HepG2 (cell line): ENCODE results near the gene MAPK11. TPM values are rescaled to one million over a fixed set of nuclear protein-coding genes. Genes with fewer than 3 reads are reported as not detected.

Source experiments
- ATAC-seq: fragments of 200-7000 bp; cut with Tn5 transposase; 3 replicates; pipeline ENCODE4 v1.9.1; 2020; ENCODE audit warnings: mild to moderate bottlenecking, moderate library complexity
- BruUV-seq: library from RNA; stranded (reverse); fragments of 400-500 nt; replicated peaks from 2 replicates; lab custom pipeline; 2021; lab: Mats Ljungman, UMichigan
- CTCF ChIA-PET: fragments of 300-600 bp; formaldehyde crosslinking; extraction: SDS; loops from one replicate; lab custom pipeline; 2021; ENCODE audit warnings: low total read pairs, inconsistent platforms, low intra/inter-chr PET ratio; lab: Yijun Ruan, JAX
- POLR2A ChIA-PET: fragments of 350-600 bp; sonication (Branson Sonifier 250); formaldehyde crosslinking; loops from one replicate; lab custom pipeline; 2020; ENCODE audit warnings: antibody characterized with exemption, inconsistent platforms; lab: Yijun Ruan, JAX
- DNase-seq: peaks from one replicate; pipeline ENCODE4 v3.0.0-alpha.2; 2015; ENCODE audit warnings: low spot score
- FAIRE-seq: peaks from 3 replicates; lab custom pipeline; 2011; peaks lifted over from hg19 to GRCh38; lab: Jason Lieb, UNC
- H2AFZ ChIP-seq: one replicate; pipeline ENCODE4 v1.6.1; 2011; ENCODE audit warnings: low read length, inconsistent platforms
- H3K27ac ChIP-seq: fragments of 300-600 bp; 3 replicates; pipeline ENCODE4 v1.8.0; 2011; ENCODE audit warnings: mixed run types, mild to moderate bottlenecking, mixed read lengths, low read length, inconsistent platforms; ENCODE audit not compliant: insufficient read depth; ENCODE audit errors: extremely low read length
- H3K27me3 ChIP-seq, 2 experiments: fragments of 200-600 bp in 1 of 2; 2 replicates in 1 of 2; 3 replicates in 1 of 2; pipeline versions ENCODE4 v1.6.0 to v1.8.0; 2011; ENCODE audit warnings: low read length in 2 of 2, mild to moderate bottlenecking in 2 of 2, moderate library complexity in 2 of 2, inconsistent platforms in 1 of 2; ENCODE audit not compliant: insufficient read depth in 2 of 2, control insufficient read depth in 1 of 2
- H3K36me3 ChIP-seq, 2 experiments: fragments of 200-600 bp in 1 of 2; replicated peaks in 1 of 2; 2 replicates in 1 of 2; 3 replicates in 1 of 2; pipeline versions ENCODE4 v1.5.1 to v1.8.0; 2011; ENCODE audit warnings: low read length in 2 of 2, inconsistent platforms in 1 of 2; ENCODE audit not compliant: insufficient read depth in 2 of 2, control insufficient read depth in 1 of 2
- H3K4me1 ChIP-seq: 2 replicates; pipeline ENCODE4 v1.5.1; 2012; ENCODE audit warnings: low read length, inconsistent platforms; ENCODE audit not compliant: insufficient read depth
- H3K4me2 ChIP-seq: 2 replicates; pipeline ENCODE4 v1.6.0; 2011; ENCODE audit warnings: low read depth, low read length, inconsistent platforms
- H3K4me3 ChIP-seq, 3 experiments: fragments of 200-600 bp in 1 of 3; sonication (generic), shearing (Covaris generic) in 1 of 3; replicated peaks in 1 of 3; 2 replicates each; pipeline ENCODE4 v1.5.1; 2011 to 2016; ENCODE audit warnings: low read length in 3 of 3, inconsistent platforms in 2 of 3, low read depth in 2 of 3, mild to moderate bottlenecking in 2 of 3, control low read depth in 1 of 3, mixed read lengths in 1 of 3; ENCODE audit not compliant: insufficient read depth in 1 of 3
- H3K79me2 ChIP-seq: one replicate; pipeline ENCODE4 v1.6.1; 2011; ENCODE audit warnings: low read length, inconsistent platforms; ENCODE audit not compliant: insufficient read depth
- H3K9ac ChIP-seq: 2 replicates; pipeline ENCODE4 v1.6.0; 2011; ENCODE audit warnings: mild to moderate bottlenecking, low read depth, low read length, inconsistent platforms; ENCODE audit not compliant: insufficient read depth
- H3K9me3 ChIP-seq: 2 replicates; pipeline ENCODE4 v1.5.1; 2012; ENCODE audit warnings: mild to moderate bottlenecking, low read length
- H4K20me1 ChIP-seq: 2 replicates; pipeline ENCODE4 v1.6.0; 2011; ENCODE audit warnings: inconsistent platforms, mild to moderate bottlenecking, low read length, moderate library complexity; ENCODE audit not compliant: insufficient read depth
- AGO1 ChIP-seq: fragments of 200-400 bp; formaldehyde crosslinking; IDR thresholded peaks from 2 replicates; pipeline ENCODE4 v1.6.1; 2017; ENCODE audit warnings: mild to moderate bottlenecking, low read depth, low read length, moderate library complexity; ENCODE audit not compliant: poor library complexity, severe bottlenecking
- ARNT ChIP-seq: fragments of 450-650 bp; IDR thresholded peaks from 2 replicates; pipeline ENCODE4 v1.6.1; 2017
- DR1 ChIP-seq: sonication (generic); formaldehyde crosslinking; IDR thresholded peaks from 2 replicates; pipeline ENCODE4 v1.8.0; 2021; ENCODE audit warnings: mild to moderate bottlenecking, missing genetic modification reagents, inconsistent platforms
- GTF3A ChIP-seq: sonication (generic); formaldehyde crosslinking; conservative IDR thresholded peaks from 2 replicates; pipeline ENCODE4 v1.4.0; 2020; ENCODE audit warnings: mild to moderate bottlenecking, missing genetic modification reagents
- HNF1A ChIP-seq, 2 experiments: sonication (generic) in 1 of 2; formaldehyde crosslinking in 1 of 2; IDR thresholded peaks; 2 replicates each; pipeline versions ENCODE4 v1.4.0 to v1.6.1; 2016 to 2020; ENCODE audit warnings: borderline replicate concordance in 1 of 2, low read depth in 1 of 2, mild to moderate bottlenecking in 1 of 2, missing genetic modification reagents in 1 of 2
- HNF1B ChIP-seq: sonication (generic); formaldehyde crosslinking; IDR thresholded peaks from 2 replicates; pipeline ENCODE4 v1.5.1; 2020; ENCODE audit warnings: mild to moderate bottlenecking, moderate library complexity, missing genetic modification reagents
- MXD3 ChIP-seq: IDR thresholded peaks from 2 replicates; pipeline ENCODE4 v1.6.1; 2016; ENCODE audit warnings: mild to moderate bottlenecking, missing biosample characterization, missing genetic modification reagents
- RFXAP ChIP-seq: sonication (generic); formaldehyde crosslinking; IDR thresholded peaks from 2 replicates; pipeline ENCODE4 v1.4.0; 2020; ENCODE audit warnings: missing genetic modification reagents, borderline replicate concordance
- SRSF1 ChIP-seq: fragments of 200-400 bp; formaldehyde crosslinking; optimal IDR thresholded peaks from 2 replicates; pipeline ENCODE3; 2017; ENCODE audit warnings: mild to moderate bottlenecking, low read depth, low read length, moderate library complexity
- THRA ChIP-seq: sonication (generic); formaldehyde crosslinking; IDR thresholded peaks from 2 replicates; pipeline ENCODE4 v1.4.0; 2020; ENCODE audit warnings: missing genetic modification reagents, borderline replicate concordance
- ZBTB42 ChIP-seq: sonication (generic); formaldehyde crosslinking; IDR thresholded peaks from 2 replicates; pipeline ENCODE4 v1.5.0; 2020; ENCODE audit warnings: mild to moderate bottlenecking, missing genetic modification reagents
- ZKSCAN5 ChIP-seq: sonication (generic); formaldehyde crosslinking; IDR thresholded peaks from 2 replicates; pipeline ENCODE4 v1.5.1; 2020; ENCODE audit warnings: mild to moderate bottlenecking, missing genetic modification reagents
- ZNF383 ChIP-seq: sonication (generic); formaldehyde crosslinking; IDR thresholded peaks from 2 replicates; pipeline ENCODE4 v1.4.0; 2020; ENCODE audit warnings: missing genetic modification reagents, mild to moderate bottlenecking, borderline replicate concordance
- ZNF792 ChIP-seq: IDR thresholded peaks from 2 replicates; pipeline ENCODE4 v1.6.1; 2016
- WGBS: methylation state at CpG from one replicate; pipeline ENCODE4 v1.1.6; 2017; ENCODE audit warnings: low lambda C conversion rate; 5-methylcytosine and 5-hydroxymethylcytosine counted together
- in situ Hi-C: cut with HindIII; loops from 2 replicates; pipeline ENCODE4 v1.10.0; 2017; ENCODE audit warnings: low pct_unique_long_range_greater_than_20kb; ENCODE audit not compliant: extremely low pct_ligation_motif_present
- intact Hi-C: fragments of 100-400 bp; cut with micrococcal nuclease; formaldehyde crosslinking; loops from one replicate; pipeline ENCODE4 v1.10.0; 2022; ENCODE audit not compliant: unreplicated experiment
- polyA plus RNA-seq, 8 experiments: library from polyadenylated mRNA; depleted of rRNA in 3 of 8; stranded (reverse) in 7 of 8; unstranded in 1 of 8; fragments of >200 nt; fragmentation: Illumina TruSeq in 4 of 8; extraction: Trizol in 4 of 8; gene quantifications; 2 replicates each; pipeline versions ENCODE4 v1.2.1 to v1.2.3, GENCODE V29; 2011 to 2016; ENCODE audit warnings: low read depth in 4 of 8, missing spikeins in 1 of 8, mixed read lengths in 1 of 8; ENCODE audit not compliant: insufficient read depth in 1 of 8
- total RNA-seq, 5 experiments: library from RNA; depleted of rRNA; stranded (reverse); fragments of >200 nt; fragmentation: Illumina TruSeq; extraction: Trizol; gene quantifications; 2 replicates each; pipeline ENCODE4 v1.2.3, GENCODE V29; 2016; ENCODE audit warnings: low read depth in 1 of 5

The MAPK11 gene
- total and polyA plus RNA-seq, 2 of the 13 experiments (the other 11 are each of a cell fraction or from before 2014, with no cell fraction given), result 0.15 to 0.17 TPM

GRCh38 chr22:50310031-50310722 is 40.0 kb upstream of the MAPK11 start (continued):
- no peak for TF ChIP-seq DR1 (CRISPR knock-in tag)

- ChIA-PET CTCF (interaction anchor here (1.9 kb wide), 1 partner anchor 33 kb away, joined by 12 read pairs; no protein-coding TSS in a partner anchor), POLR2A (interaction anchor here (0.6 to 3.8 kb wide), 7 partner anchors 11 to 58 kb away, joined by 3 to 27 read pairs (median 4); partner anchors contain the start of gene HDAC10)
- no peak for DNase-seq
- no CpG with 5 or more reads among the region's 7 CpGs for WGBS
- Histone ChIP-seq H3K4me1 (peaks cover 74% of the 10 kb centered on the region), H3K4me2 (peak overlapping the region; percentile 81), H3K9ac (0 out of 2 replicates have a peak overlapping the region, but pooled peaks have one; percentile 32), H3K4me3 (peak overlapping the region in 1 of 3 experiments; percentile 69; a peak in 1 of 6 replicates), H3K79me2 (peaks cover 23% of the 10 kb centered on the region), H4K20me1 (no peaks in the 10 kb centered on the region), H3K36me3 (peaks cover 0 to 2% of the 10 kb centered on the region in 2 experiments; a peak in 1 of 5 replicates), H2AFZ (no peak overlapping the region), H3K9me3 (no peaks in the 10 kb centered on the region), H3K27ac (no peak overlapping the region), H3K27me3 (no peaks in the 10 kb centered on the region)
- BruUV-seq, result no TSS peak
- ATAC-seq, result peak; percentile 2
- intact Hi-C loops, result loop anchor here (2.0 kb wide), 2 partner anchors 13 to 17 kb away; no protein-coding TSS in a partner anchor
- FAIRE-seq, result no peak
- in situ Hi-C loops, result no loop called here
- TF ChIP-seq AGO1, result peak; percentile 30
- TF ChIP-seq MXD3 (CRISPR knock-in tag), result 0 out of 2 replicates have a peak, but pooled peaks have one; percentile 11
- no peak for TF ChIP-seq ZNF383
- TF ChIP-seq ZBTB42 (CRISPR knock-in tag), result no peak
- TF ChIP-seq HNF1A (IDR thresholded peaks at IDR 0.05; ENCODE audit: low read depth), result no peak
- TF ChIP-seq HNF1A (CRISPR knock-in tag; IDR thresholded peaks at IDR 0.05; ENCODE audit: borderline replicate concordance), result no peak
- TF ChIP-seq ZKSCAN5 (CRISPR knock-in tag), result no peak
- no peak for TF ChIP-seq GTF3A (CRISPR knock-in tag)
- TF ChIP-seq HNF1B, result no peak
- TF ChIP-seq THRA (CRISPR knock-in tag), result no peak
- no peak for TF ChIP-seq ZNF792 (CRISPR knock-in tag)
- TF ChIP-seq SRSF1, result peak; percentile 29
- TF ChIP-seq ARNT, result no peak
- TF ChIP-seq RFXAP, result no peak
Observed at GRCh38 chr22:50309601-50309991, 39.4 kb upstream of the MAPK11 start.
